ENCODE measurements around the gene MGRN1. TPM values are rescaled to one million over a fixed set of nuclear protein-coding genes. Genes with fewer than 3 reads are reported as not detected.

MGRN1 gene
- total RNA-seq, 4 donors from 2014 or later: 26.4 to 51.8 (median 31.4) TPM

- no peak for DNase-seq (ENCODE audit: low spot score)
- TF ChIP-seq, protein P1, sequence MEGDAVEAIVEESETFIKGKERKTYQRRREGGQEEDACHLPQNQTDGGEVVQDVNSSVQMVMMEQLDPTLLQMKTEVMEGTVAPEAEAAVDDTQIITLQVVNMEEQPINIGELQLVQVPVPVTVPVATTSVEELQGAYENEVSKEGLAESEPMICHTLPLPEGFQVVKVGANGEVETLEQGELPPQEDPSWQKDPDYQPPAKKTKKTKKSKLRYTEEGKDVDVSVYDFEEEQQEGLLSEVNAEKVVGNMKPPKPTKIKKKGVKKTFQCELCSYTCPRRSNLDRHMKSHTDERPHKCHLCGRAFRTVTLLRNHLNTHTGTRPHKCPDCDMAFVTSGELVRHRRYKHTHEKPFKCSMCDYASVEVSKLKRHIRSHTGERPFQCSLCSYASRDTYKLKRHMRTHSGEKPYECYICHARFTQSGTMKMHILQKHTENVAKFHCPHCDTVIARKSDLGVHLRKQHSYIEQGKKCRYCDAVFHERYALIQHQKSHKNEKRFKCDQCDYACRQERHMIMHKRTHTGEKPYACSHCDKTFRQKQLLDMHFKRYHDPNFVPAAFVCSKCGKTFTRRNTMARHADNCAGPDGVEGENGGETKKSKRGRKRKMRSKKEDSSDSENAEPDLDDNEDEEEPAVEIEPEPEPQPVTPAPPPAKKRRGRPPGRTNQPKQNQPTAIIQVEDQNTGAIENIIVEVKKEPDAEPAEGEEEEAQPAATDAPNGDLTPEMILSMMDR (IDR thresholded peaks at IDR 0.05): no peak
- no peak for ATAC-seq (ENCODE audit: low FRiP score)
Measured at GRCh38 chr16:4631444-4631843, 6.8 kb downstream of the MGRN1 start.

- TF ChIP-seq, protein P1 (IDR thresholded peaks at IDR 0.05): no peak
- no peak for DNase-seq (ENCODE audit: low spot score)
- ATAC-seq (ENCODE audit: low FRiP score): no peak
Measured at GRCh38 chr16:4633910-4634635, 9.4 kb downstream of the MGRN1 start.

DNA sequence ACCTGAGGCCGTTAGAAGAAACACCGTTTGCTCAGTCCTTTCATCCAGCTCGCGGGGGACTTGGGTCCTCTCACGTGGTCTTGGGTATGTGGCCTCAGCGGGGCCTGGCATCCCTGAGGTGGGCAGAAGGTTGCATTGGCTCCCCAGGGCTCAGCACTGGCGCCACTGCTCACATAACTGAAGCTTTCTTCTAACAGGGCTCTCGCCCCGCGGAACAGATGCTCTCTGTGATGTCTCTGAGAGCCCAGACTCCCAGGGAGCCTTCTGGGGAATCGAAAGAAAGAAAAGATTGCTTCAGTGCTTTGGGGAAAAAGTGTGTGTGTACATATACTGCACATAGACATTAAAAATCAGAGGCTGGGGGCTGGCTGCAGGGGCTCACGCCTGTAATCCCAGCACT, 10.1 kb downstream of the MGRN1 start:
- DNase-seq (ENCODE audit: low spot score) (no peak), ATAC-seq (ENCODE audit: low FRiP score) (no peak)
- TF ChIP-seq, protein P1 (IDR thresholded peaks at IDR 0.05): no peak

GRCh38 chr16:4636196-4636595, 11.6 kb downstream of the MGRN1 start:
- DNase-seq (ENCODE audit: low spot score) (no peak), ATAC-seq (ENCODE audit: low FRiP score) (no peak)
- TF ChIP-seq, protein P1 (IDR thresholded peaks at IDR 0.05): no peak

GRCh38 chr16:4637501-4638166, 13.0 kb downstream of the MGRN1 start:
- DNase-seq (ENCODE audit: low spot score): no peak
- TF ChIP-seq, protein P1 (IDR thresholded peaks at IDR 0.05): no peak
- ATAC-seq (ENCODE audit: low FRiP score): no peak

DNA sequence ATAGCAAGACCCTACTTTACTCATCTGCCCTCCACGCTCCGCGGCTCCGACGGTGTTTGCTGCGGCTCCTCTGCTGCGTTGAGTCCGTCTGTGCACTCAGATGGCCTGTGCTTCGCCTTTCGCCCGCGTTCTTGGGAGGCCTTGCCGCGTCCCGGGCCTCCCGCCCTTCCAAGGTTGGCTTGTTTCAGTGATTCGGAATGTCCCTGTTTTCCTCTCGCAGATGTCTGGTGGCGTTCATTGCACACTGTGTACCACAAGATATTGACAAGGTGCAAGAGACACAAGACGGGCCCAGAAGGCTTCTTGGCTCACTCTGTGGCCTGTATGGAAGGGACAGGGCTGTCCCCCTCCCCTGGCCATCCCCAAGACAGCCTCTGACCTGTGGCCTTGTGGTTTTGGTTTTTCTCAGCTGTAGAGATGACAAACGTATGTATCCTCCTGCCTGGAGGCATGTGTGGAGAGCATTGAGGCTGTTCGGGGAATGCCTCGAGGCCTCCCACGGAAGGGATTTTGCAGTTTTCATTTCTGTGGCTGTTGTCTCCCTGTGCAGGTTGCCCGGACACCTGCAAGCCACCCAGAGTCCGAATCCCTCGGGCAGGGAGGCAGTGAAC, 15.4 kb downstream of the MGRN1 start:
- DNase-seq (ENCODE audit: low spot score): no peak
- ATAC-seq (ENCODE audit: low FRiP score): no peak
- TF ChIP-seq, protein P1 (IDR thresholded peaks at IDR 0.05): no peak
